Chondrocyte (in vitro differentiated cells): ENCODE results near the gene MTRR. TPM values are rescaled to one million over a fixed set of nuclear protein-coding genes. Genes with fewer than 3 reads are reported as not detected.

Experiments
- DNase-seq: peaks from one replicate; pipeline ENCODE4 v3.0.0; 2021; ENCODE audit warnings: mixed read lengths, low spot score
- H3K27ac Mint-ChIP-seq: one replicate; pipeline ENCODE4 v1.8.0; 2021; ENCODE audit warnings: mild to moderate bottlenecking, moderate library complexity, mixed read lengths; ENCODE audit not compliant: unreplicated experiment
- H3K27me3 Mint-ChIP-seq: 2 replicates; pipeline ENCODE4 v1.8.0; 2021; ENCODE audit warnings: low read depth, mixed read lengths
- H3K36me3 Mint-ChIP-seq: 2 replicates; pipeline ENCODE4 v1.8.0; 2021; ENCODE audit warnings: low read depth, mixed read lengths
- H3K4me1 Mint-ChIP-seq: 2 replicates; pipeline ENCODE4 v1.8.0; 2021; ENCODE audit warnings: low read depth, mild to moderate bottlenecking, mixed read lengths
- H3K4me3 Mint-ChIP-seq: one replicate; pipeline ENCODE4 v1.8.0; 2021; ENCODE audit warnings: mild to moderate bottlenecking, moderate library complexity, mixed read lengths; ENCODE audit not compliant: unreplicated experiment
- H3K9me3 Mint-ChIP-seq: 2 replicates; pipeline ENCODE4 v1.8.0; 2021; ENCODE audit warnings: low read depth, mixed read lengths
- CTCF ChIP-seq: fragments of 200-600 bp; sonication (generic); IDR thresholded peaks from 2 replicates; pipeline ENCODE4 v1.5.0; 2021; ENCODE audit warnings: antibody characterized with exemption, mild to moderate bottlenecking, moderate library complexity
- total RNA-seq: library from RNA; stranded (reverse); gene quantifications from 3 replicates; pipeline ENCODE4 v1.2.1, GENCODE V29; 2021

The MTRR gene
- total RNA-seq, 1 donor from 2014 or later = 28.4 TPM

- H3K36me3 Mint-ChIP-seq = no peaks in the 10 kb centered on the region
- H3K4me1 Mint-ChIP-seq = peaks cover 36% of the 10 kb centered on the region
- H3K27me3 Mint-ChIP-seq = no peaks in the 10 kb centered on the region
- H3K27ac Mint-ChIP-seq = no peak overlapping the region
- TF ChIP-seq CTCF = no peak
- no peak for DNase-seq
- no peak overlapping the region for H3K4me3 Mint-ChIP-seq
- no peaks in the 10 kb centered on the region for H3K9me3 Mint-ChIP-seq
Observed at GRCh38 chr5:7867260-7867659, 1.7 kb upstream of the MTRR start.

GRCh38 chr5:7868427-7868772, 548 bp upstream of the MTRR start:
- H3K27ac Mint-ChIP-seq = peak overlapping the region; percentile 62
- H3K9me3 Mint-ChIP-seq = no peaks in the 10 kb centered on the region
- H3K4me1 Mint-ChIP-seq = peaks cover 41% of the 10 kb centered on the region
- no peak for DNase-seq
- no peak for TF ChIP-seq CTCF
- H3K27me3 Mint-ChIP-seq = no peaks in the 10 kb centered on the region
- H3K36me3 Mint-ChIP-seq = no peaks in the 10 kb centered on the region
- H3K4me3 Mint-ChIP-seq = peak overlapping the region; percentile 83

GRCh38 chr5:7869474-7870136, 657 bp downstream of the MTRR start:
- Mint-ChIP-seq H3K4me3 (peak overlapping the region; percentile 83), H3K4me1 (peaks cover 41% of the 10 kb centered on the region), H3K9me3 (no peaks in the 10 kb centered on the region), H3K36me3 (no peaks in the 10 kb centered on the region), H3K27me3 (no peaks in the 10 kb centered on the region), H3K27ac (peak overlapping the region; percentile 33)
- no peak for DNase-seq
- TF ChIP-seq CTCF = no peak

- H3K36me3 Mint-ChIP-seq = peaks cover 14% of the 10 kb centered on the region
- H3K27me3 Mint-ChIP-seq = no peaks in the 10 kb centered on the region
- H3K27ac Mint-ChIP-seq = no peak overlapping the region
- DNase-seq = no peak
- no peaks in the 10 kb centered on the region for H3K9me3 Mint-ChIP-seq
- peaks cover 38% of the 10 kb centered on the region for H3K4me1 Mint-ChIP-seq
- no peak for TF ChIP-seq CTCF
- no peak overlapping the region for H3K4me3 Mint-ChIP-seq
Observed at GRCh38 chr5:7871653-7872052, 2.7 kb downstream of the MTRR start.

- no peak for DNase-seq
- no peak for TF ChIP-seq CTCF
- Mint-ChIP-seq H3K4me3 (no peak overlapping the region), H3K27ac (no peak overlapping the region), H3K4me1 (peaks cover 36% of the 10 kb centered on the region), H3K27me3 (no peaks in the 10 kb centered on the region), H3K9me3 (no peaks in the 10 kb centered on the region), H3K36me3 (peaks cover 15% of the 10 kb centered on the region)
Observed at GRCh38 chr5:7872517-7873130, 3.7 kb downstream of the MTRR start.
